Natural killer cell (primary cell): ENCODE data around the gene SPINK4. TPM values are rescaled to one million over a fixed set of nuclear protein-coding genes. Genes with fewer than 3 reads are reported as not detected.

Source experiments
- ATAC-seq, 3 donors: fragments of 150-1000 bp in 2 of 3; fragments of 200-7000 bp in 1 of 3; cut with Tn5 transposase; 1 replicate in 1 of 3; 2 replicates in 2 of 3; pipeline ENCODE4 v1.10.0; 2021; ENCODE audit warnings: mild to moderate bottlenecking in 2 of 3, moderate library complexity in 2 of 3
- DNase-seq, 2 donors: peaks; one replicate each; pipeline versions ENCODE4 v3.0.0 to v3.0.0-alpha.2; 2013 to 2021; ENCODE audit warnings: mixed read lengths in 1 of 2
- H3K27ac ChIP-seq: one replicate; pipeline ENCODE4 v1.5.1; 2013; ENCODE audit warnings: mild to moderate bottlenecking, low read length
- H3K27me3 ChIP-seq: one replicate; pipeline ENCODE4 v1.6.1; 2013; ENCODE audit warnings: low read length; ENCODE audit not compliant: control insufficient read depth, insufficient read depth
- H3K36me3 ChIP-seq: one replicate; pipeline ENCODE4 v1.6.1; 2013; ENCODE audit warnings: low read length; ENCODE audit not compliant: control insufficient read depth, insufficient read depth
- H3K4me1 ChIP-seq: one replicate; pipeline ENCODE4 v1.6.1; 2013; ENCODE audit warnings: low read length; ENCODE audit not compliant: control insufficient read depth, insufficient read depth
- H3K4me3 ChIP-seq: one replicate; pipeline ENCODE4 v1.5.1; 2013; ENCODE audit warnings: low read length
- H3K9me3 ChIP-seq: one replicate; pipeline ENCODE4 v1.6.1; 2013; ENCODE audit warnings: low read length; ENCODE audit not compliant: control insufficient read depth, insufficient read depth
- H3K27ac Mint-ChIP-seq, 2 donors: one replicate each; pipeline ENCODE4 v1.8.0; 2022; ENCODE audit warnings: mild to moderate bottlenecking in 2 of 2, mixed read lengths in 2 of 2, moderate library complexity in 1 of 2
- H3K27me3 Mint-ChIP-seq, 2 donors: one replicate each; pipeline ENCODE4 v1.8.0; 2022; ENCODE audit warnings: low read depth in 2 of 2, mixed read lengths in 2 of 2
- H3K36me3 Mint-ChIP-seq: one replicate; pipeline ENCODE4 v1.8.0; 2022; ENCODE audit warnings: mixed read lengths
- H3K4me1 Mint-ChIP-seq, 2 donors: one replicate each; pipeline ENCODE4 v1.8.0; 2022; ENCODE audit warnings: mixed read lengths in 2 of 2
- H3K4me3 Mint-ChIP-seq: one replicate; pipeline ENCODE4 v1.8.0; 2022; ENCODE audit warnings: mild to moderate bottlenecking, moderate library complexity, mixed read lengths
- H3K9me3 Mint-ChIP-seq, 2 donors: one replicate each; pipeline ENCODE4 v1.8.0; 2022; ENCODE audit warnings: mixed read lengths in 2 of 2
- CTCF ChIP-seq: fragments of 200-600 bp; IDR thresholded peaks from one replicate; pipeline ENCODE4 v1.8.0; 2022; ENCODE audit warnings: antibody characterized with exemption
- WGBS: methylation state at CpG from one replicate; pipeline ENCODE4 v1.1.7; 2013; ENCODE audit warnings: missing lambda C conversion rate; ENCODE audit not compliant: insufficient coverage; 5-methylcytosine and 5-hydroxymethylcytosine counted together
- intact Hi-C: fragments of 100-400 bp; cut with micrococcal nuclease; formaldehyde crosslinking; loops from one replicate; pipeline ENCODE4 v1.14.2; 2022
- total RNA-seq, 4 donors: library from RNA; stranded (reverse); fragments of 120-200 nt in 1 of 4; gene quantifications; one replicate each; pipeline versions ENCODE4 v1.2.3 to v1.2.4, GENCODE V29; 2013 to 2022

Gene SPINK4
- total RNA-seq, 3 donors from 2014 or later (not counting 1 experiment from before 2014, with no cell fraction given): not detected

DNA sequence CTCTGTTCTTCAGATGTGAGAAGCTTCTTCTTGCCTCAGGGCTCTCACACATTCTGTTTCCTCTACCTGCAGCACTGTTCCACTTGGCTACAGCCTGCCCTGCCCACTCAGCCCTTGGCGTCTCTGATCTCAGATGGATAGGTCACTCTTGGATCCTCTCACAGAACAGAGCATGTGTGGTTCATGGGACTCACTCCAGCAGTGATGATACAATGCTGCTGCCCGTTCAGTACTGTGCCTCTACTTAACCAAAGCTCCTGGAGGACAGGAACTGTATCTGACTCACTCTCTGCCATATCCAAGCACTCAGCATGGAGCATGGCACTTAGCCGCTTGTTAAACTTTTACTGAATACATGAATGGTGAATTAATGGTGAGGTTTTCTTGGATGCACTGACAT lies 3.4 kb upstream of the SPINK4 start:
- H3K9me3 Mint-ChIP-seq: no peaks in the 10 kb centered on the region
- H3K27me3 ChIP-seq: no peaks in the 10 kb centered on the region
- no peaks in the 10 kb centered on the region for H3K4me1 ChIP-seq
- no peak overlapping the region for H3K4me3 ChIP-seq
- H3K27ac ChIP-seq: no peak overlapping the region
- H3K4me3 Mint-ChIP-seq: no peak overlapping the region
- DNase-seq (no peak), ATAC-seq (no peak)
- H3K36me3 Mint-ChIP-seq: no peaks in the 10 kb centered on the region
- no peak overlapping the region for H3K27ac Mint-ChIP-seq
- peaks cover 5 to 18% of the 10 kb centered on the region in 2 donors for H3K27me3 Mint-ChIP-seq
- no peaks in the 10 kb centered on the region for H3K36me3 ChIP-seq
- H3K9me3 ChIP-seq: no peaks in the 10 kb centered on the region
- no peak for TF ChIP-seq CTCF
- 90% methylated on average over 3 of the region's 3 CpGs for WGBS
- intact Hi-C loops: no loop called here
- no peaks in the 10 kb centered on the region for H3K4me1 Mint-ChIP-seq

GRCh38 chr9:33241298-33241697 lies 1.3 kb downstream of the SPINK4 start:
- ATAC-seq (no peak), DNase-seq (no peak)
- Mint-ChIP-seq H3K36me3 (no peaks in the 10 kb centered on the region), H3K27ac (no peak overlapping the region), H3K4me1 (no peaks in the 10 kb centered on the region), H3K4me3 (no peak overlapping the region), H3K27me3 (peaks cover 0 to 11% of the 10 kb centered on the region in 2 donors), H3K9me3 (no peaks in the 10 kb centered on the region)
- H3K27me3 ChIP-seq: no peaks in the 10 kb centered on the region
- H3K9me3 ChIP-seq: no peaks in the 10 kb centered on the region
- H3K4me3 ChIP-seq: no peak overlapping the region
- WGBS: 77% methylated on average over 4 of the region's 5 CpGs
- H3K4me1 ChIP-seq: no peaks in the 10 kb centered on the region
- no peak for TF ChIP-seq CTCF
- no peak overlapping the region for H3K27ac ChIP-seq
- no peaks in the 10 kb centered on the region for H3K36me3 ChIP-seq
- intact Hi-C loops: no loop called here

GRCh38 chr9:33242609-33243134 lies 2.7 kb downstream of the SPINK4 start:
- no peak for DNase-seq
- TF ChIP-seq CTCF: no peak
- no peak overlapping the region for H3K4me3 Mint-ChIP-seq
- Histone ChIP-seq H3K36me3 (no peaks in the 10 kb centered on the region), H3K4me3 (no peak overlapping the region), H3K27ac (no peak overlapping the region), H3K9me3 (no peaks in the 10 kb centered on the region), H3K27me3 (no peaks in the 10 kb centered on the region), H3K4me1 (no peaks in the 10 kb centered on the region)
- peaks cover 0 to 8% of the 10 kb centered on the region in 2 donors for H3K27me3 Mint-ChIP-seq
- no peak overlapping the region for H3K27ac Mint-ChIP-seq
- intact Hi-C loops: no loop called here
- no peaks in the 10 kb centered on the region for H3K9me3 Mint-ChIP-seq
- H3K4me1 Mint-ChIP-seq: no peaks in the 10 kb centered on the region
- ATAC-seq: no peak
- no peaks in the 10 kb centered on the region for H3K36me3 Mint-ChIP-seq
- 84% methylated on average over 5 of the region's 6 CpGs for WGBS

GRCh38 chr9:33244137-33244784 lies 4.3 kb downstream of the SPINK4 start:
- H3K36me3 Mint-ChIP-seq: no peaks in the 10 kb centered on the region
- peaks cover 0 to 8% of the 10 kb centered on the region in 2 donors for H3K27me3 Mint-ChIP-seq

More at GRCh38 chr9:33244137-33244784, 4.3 kb downstream of the SPINK4 start:
- Mint-ChIP-seq H3K9me3 (no peaks in the 10 kb centered on the region), H3K4me1 (no peaks in the 10 kb centered on the region), H3K4me3 (no peak overlapping the region), H3K27ac (no peak overlapping the region)
- intact Hi-C loops: no loop called here
- no peak for TF ChIP-seq CTCF
- Histone ChIP-seq H3K27ac (no peak overlapping the region), H3K27me3 (no peaks in the 10 kb centered on the region), H3K4me1 (peaks cover 3% of the 10 kb centered on the region), H3K9me3 (no peaks in the 10 kb centered on the region), H3K36me3 (peaks cover 3% of the 10 kb centered on the region), H3K4me3 (no peak overlapping the region)
- ATAC-seq (no peak), DNase-seq (no peak)
- WGBS: 96% methylated on average over 7 of the region's 9 CpGs
